ENCODE results near the gene FRY.

DNA sequence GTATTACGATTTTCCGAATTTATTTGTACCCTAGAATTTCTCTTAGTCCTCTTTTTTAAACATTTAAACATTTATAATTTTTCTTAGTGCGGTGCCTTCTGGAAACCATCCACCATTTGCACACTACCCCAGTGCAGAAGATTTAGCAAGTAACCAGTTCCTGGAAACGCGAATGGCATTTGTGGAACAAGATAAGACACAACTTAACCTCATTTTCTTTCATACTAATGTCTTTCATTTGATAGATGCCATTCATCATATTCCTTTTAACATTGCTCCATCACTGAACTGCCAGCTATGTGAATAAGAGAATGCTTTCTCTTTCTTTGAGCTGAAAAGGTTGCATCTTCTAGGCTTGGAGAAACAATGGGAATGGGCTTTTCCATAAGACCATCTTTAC, 6.8 kb downstream of the FRY start:
- TF ChIP-seq, protein P1, sequence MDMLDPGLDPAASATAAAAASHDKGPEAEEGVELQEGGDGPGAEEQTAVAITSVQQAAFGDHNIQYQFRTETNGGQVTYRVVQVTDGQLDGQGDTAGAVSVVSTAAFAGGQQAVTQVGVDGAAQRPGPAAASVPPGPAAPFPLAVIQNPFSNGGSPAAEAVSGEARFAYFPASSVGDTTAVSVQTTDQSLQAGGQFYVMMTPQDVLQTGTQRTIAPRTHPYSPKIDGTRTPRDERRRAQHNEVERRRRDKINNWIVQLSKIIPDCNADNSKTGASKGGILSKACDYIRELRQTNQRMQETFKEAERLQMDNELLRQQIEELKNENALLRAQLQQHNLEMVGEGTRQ (CRISPR knock-in tag; IDR thresholded peaks at IDR 0.05), result no peak
- TF ChIP-seq ZNF263 (CRISPR knock-in tag; IDR thresholded peaks at IDR 0.05; ENCODE audit: borderline replicate concordance), result no peak
- TF ChIP-seq, protein P2, sequence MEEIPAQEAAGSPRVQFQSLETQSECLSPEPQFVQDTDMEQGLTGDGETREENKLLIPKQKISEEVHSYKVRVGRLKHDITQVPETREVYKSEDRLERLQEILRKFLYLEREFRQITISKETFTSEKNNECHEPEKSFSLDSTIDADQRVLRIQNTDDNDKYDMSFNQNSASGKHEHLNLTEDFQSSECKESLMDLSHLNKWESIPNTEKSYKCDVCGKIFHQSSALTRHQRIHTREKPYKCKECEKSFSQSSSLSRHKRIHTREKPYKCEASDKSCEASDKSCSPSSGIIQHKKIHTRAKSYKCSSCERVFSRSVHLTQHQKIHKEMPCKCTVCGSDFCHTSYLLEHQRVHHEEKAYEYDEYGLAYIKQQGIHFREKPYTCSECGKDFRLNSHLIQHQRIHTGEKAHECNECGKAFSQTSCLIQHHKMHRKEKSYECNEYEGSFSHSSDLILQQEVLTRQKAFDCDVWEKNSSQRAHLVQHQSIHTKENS (CRISPR knock-in tag; IDR thresholded peaks at IDR 0.05), result no peak

Data from K562 (cell line).